GM12878 (cell line): ENCODE results near the gene FBXO21. TPM values are rescaled to one million over a fixed set of nuclear protein-coding genes. Genes with fewer than 3 reads are reported as not detected.

Source experiments
- ATAC-seq: fragments of 200-7000 bp; cut with Tn5 transposase; 3 replicates; pipeline ENCODE4 v1.9.1; 2020; ENCODE audit warnings: mild to moderate bottlenecking, moderate library complexity
- BruUV-seq: library from RNA; stranded (reverse); fragments of 400-500 nt; replicated peaks from 2 replicates; lab custom pipeline; 2021; lab: Mats Ljungman, UMichigan
- CTCF ChIA-PET: fragments of 300-600 bp; sonication (Branson Sonifier 250); formaldehyde crosslinking; extraction: SDS; loops from one replicate; lab custom pipeline; 2021; ENCODE audit warnings: inconsistent platforms; lab: Yijun Ruan, JAX
- POLR2A ChIA-PET: fragments of 350-600 bp; formaldehyde crosslinking; extraction: SDS; loops from one replicate; lab custom pipeline; 2021; ENCODE audit warnings: inconsistent platforms; lab: Charles Lee
- RAD21 ChIA-PET: fragments of 300-600 bp; sonication (Branson Sonifier 250); formaldehyde crosslinking; loops from one replicate; lab custom pipeline; 2023; ENCODE audit warnings: antibody characterized with exemption; ENCODE audit not compliant: unreplicated experiment; lab: Charles Lee
- SMC1A ChIA-PET: fragments of 300-600 bp; sonication (Branson Sonifier 250); formaldehyde crosslinking; loops from one replicate; lab custom pipeline; 2023; ENCODE audit not compliant: unreplicated experiment, uncharacterized antibody; lab: Charles Lee
- DNase-seq: peaks from one replicate; pipeline ENCODE4 v3.0.0-alpha.2; 2011; ENCODE audit warnings: low read depth, low spot score
- FAIRE-seq: peaks from 3 replicates; lab custom pipeline; 2011; peaks lifted over from hg19 to GRCh38; lab: Jason Lieb, UNC
- H2AFZ ChIP-seq: 2 replicates; pipeline ENCODE4 v1.6.0; 2011; ENCODE audit warnings: low read depth, low read length, control low read depth; ENCODE audit not compliant: control insufficient read depth
- H3K27ac ChIP-seq: 2 replicates; pipeline ENCODE4 v1.5.1; 2011; ENCODE audit warnings: control low read depth; ENCODE audit not compliant: control insufficient read depth, insufficient read depth
- H3K27me3 ChIP-seq, 2 experiments: replicated peaks in 1 of 2; 2 replicates each; pipeline versions ENCODE4 v1.6.0 to v1.6.1; 2011; ENCODE audit warnings: low read length in 1 of 2; ENCODE audit not compliant: control insufficient read depth in 2 of 2, insufficient read depth in 2 of 2
- H3K36me3 ChIP-seq, 2 experiments: 2 replicates each; pipeline ENCODE4 v1.5.1; 2011; ENCODE audit warnings: low read length in 1 of 2; ENCODE audit not compliant: control insufficient read depth in 2 of 2, insufficient read depth in 2 of 2
- H3K4me1 ChIP-seq: 2 replicates; pipeline ENCODE4 v1.6.1; 2011; ENCODE audit warnings: mild to moderate bottlenecking, low read length, moderate library complexity, mixed read lengths; ENCODE audit not compliant: control insufficient read depth, insufficient read depth
- H3K4me2 ChIP-seq: 2 replicates; pipeline ENCODE4 v1.6.0; 2011; ENCODE audit warnings: control low read depth; ENCODE audit not compliant: control insufficient read depth, insufficient read depth
- H3K4me3 ChIP-seq: fragments of 200-600 bp; sonication (generic); 2 replicates; pipeline ENCODE4 v1.5.1; 2016
- H3K79me2 ChIP-seq: 2 replicates; pipeline ENCODE4 v1.6.0; 2011; ENCODE audit warnings: low read length; ENCODE audit not compliant: control insufficient read depth, insufficient read depth
- H3K9ac ChIP-seq: 2 replicates; pipeline ENCODE4 v1.8.0; 2011; ENCODE audit warnings: low read length, control low read depth, mixed read lengths; ENCODE audit not compliant: control insufficient read depth, insufficient read depth
- H3K9me3 ChIP-seq: replicated peaks from 3 replicates; pipeline ENCODE4 v1.5.1; 2011; ENCODE audit warnings: mild to moderate bottlenecking, low read length; ENCODE audit not compliant: control insufficient read depth, insufficient read depth
- H4K20me1 ChIP-seq: 2 replicates; pipeline ENCODE4 v1.6.0; 2011; ENCODE audit not compliant: control insufficient read depth, insufficient read depth
- EED ChIP-seq: sonication (generic); IDR thresholded peaks from 2 replicates; pipeline ENCODE4 v1.6.1; 2016; ENCODE audit warnings: antibody characterized with exemption, low read depth
- ETV6 ChIP-seq, 2 experiments: fragments of 450-650 bp in 1 of 2; IDR thresholded peaks in 1 of 2; conservative IDR thresholded peaks in 1 of 2; 2 replicates each; pipeline ENCODE4 v1.6.1; 2014; ENCODE audit warnings: antibody characterized with exemption in 1 of 2, borderline replicate concordance in 1 of 2, low read depth in 1 of 2, mild to moderate bottlenecking in 1 of 2, moderate library complexity in 1 of 2
- HDAC6 ChIP-seq: fragments of 200-600 bp; sonication (generic); IDR thresholded peaks from one replicate; pipeline ENCODE4 v1.8.0; 2017; ENCODE audit warnings: antibody characterized with exemption; ENCODE audit not compliant: unreplicated experiment
- MTA2 ChIP-seq: fragments of 450-650 bp; IDR thresholded peaks from 2 replicates; pipeline ENCODE4 v1.6.1; 2016; ENCODE audit warnings: low read depth, mild to moderate bottlenecking, moderate library complexity
- MYC ChIP-seq: IDR thresholded peaks from 2 replicates; pipeline ENCODE4 v1.6.1; 2011; ENCODE audit warnings: mild to moderate bottlenecking, low read length, moderate library complexity, inconsistent platforms; ENCODE audit not compliant: insufficient read depth, insufficient replicate concordance, insufficient read length, severe bottlenecking
- RELA ChIP-seq: fragments of 450-650 bp; IDR thresholded peaks from 2 replicates; pipeline ENCODE4 v1.8.0; 2014; ENCODE audit warnings: borderline replicate concordance; ENCODE audit not compliant: partially characterized antibody
- SP1 ChIP-seq: IDR thresholded peaks from one replicate; pipeline ENCODE4 v1.6.1; 2011; ENCODE audit warnings: low read depth, low read length
- SUZ12 ChIP-seq: fragments of 200-600 bp; sonication (generic); IDR thresholded peaks from one replicate; pipeline ENCODE4 v1.6.1; 2018; ENCODE audit warnings: antibody characterized with exemption, mild to moderate bottlenecking; ENCODE audit not compliant: unreplicated experiment
- ZNF207 ChIP-seq: fragments of 450-650 bp; IDR thresholded peaks from 2 replicates; pipeline ENCODE4 v1.6.1; 2014; ENCODE audit warnings: antibody characterized with exemption, mild to moderate bottlenecking, borderline replicate concordance
- ZNF687 ChIP-seq: fragments of 450-650 bp; IDR thresholded peaks from 2 replicates; pipeline ENCODE4 v1.6.1; 2017; ENCODE audit warnings: mild to moderate bottlenecking, moderate library complexity
- WGBS: methylation state at CpG from one replicate; pipeline ENCODE4 v1.1.6; 2016; ENCODE audit warnings: low lambda C conversion rate; ENCODE audit not compliant: insufficient replicate concordance, insufficient coverage; ENCODE audit errors: missing lambda C conversion rate; 5-methylcytosine and 5-hydroxymethylcytosine counted together
- in situ Hi-C: fragments of 300-500 bp; cut with MboI; formaldehyde crosslinking; loops from 9 replicates; pipeline ENCODE4 v1.14.3; 2018; ENCODE audit warnings: mixed read lengths
- intact Hi-C: fragments of 100-400 bp; cut with micrococcal nuclease; formaldehyde crosslinking; loops from one replicate; pipeline ENCODE4 v1.14.2; 2022; ENCODE audit not compliant: unreplicated experiment
- polyA plus RNA-seq, 11 experiments: library from polyadenylated mRNA; depleted of rRNA in 4 of 11; unstranded in 6 of 11; stranded (reverse) in 5 of 11; fragments of >200 nt; fragmentation: Nextera tagmentation in 4 of 11; fragmentation: Illumina TruSeq in 1 of 11; extraction: Ambion mirVana in 4 of 11; extraction: Trizol in 1 of 11; gene quantifications; 1 replicate in 1 of 11; 2 replicates in 10 of 11; pipeline versions ENCODE4 v1.2.1 to v1.2.3, GENCODE V29; 2011 to 2016; ENCODE audit warnings: inconsistent platforms in 2 of 11, missing spikeins in 2 of 11, low read depth in 1 of 11
- total RNA-seq, 4 experiments: library from RNA; depleted of rRNA in 3 of 4; stranded (reverse); fragments of >200 nt in 3 of 4; fragmentation: Illumina TruSeq in 1 of 4; extraction: Trizol in 1 of 4; gene quantifications; 2 replicates each; pipeline versions ENCODE4 v1.2.1 to v1.2.3, GENCODE V29; 2013 to 2021
- TF ChIP-seq, protein P1 (sequence below): fragments of 450-650 bp; formaldehyde crosslinking; IDR thresholded peaks from 2 replicates; pipeline ENCODE4 v1.4.0; 2022; ENCODE audit warnings: mild to moderate bottlenecking, moderate library complexity

The FBXO21 gene
- total and polyA plus RNA-seq, 10 of the 15 experiments (the other 5 are each of a cell fraction or from before 2014, with no cell fraction given) = 5.5 to 32.6 (median 18.9) TPM

DNA sequence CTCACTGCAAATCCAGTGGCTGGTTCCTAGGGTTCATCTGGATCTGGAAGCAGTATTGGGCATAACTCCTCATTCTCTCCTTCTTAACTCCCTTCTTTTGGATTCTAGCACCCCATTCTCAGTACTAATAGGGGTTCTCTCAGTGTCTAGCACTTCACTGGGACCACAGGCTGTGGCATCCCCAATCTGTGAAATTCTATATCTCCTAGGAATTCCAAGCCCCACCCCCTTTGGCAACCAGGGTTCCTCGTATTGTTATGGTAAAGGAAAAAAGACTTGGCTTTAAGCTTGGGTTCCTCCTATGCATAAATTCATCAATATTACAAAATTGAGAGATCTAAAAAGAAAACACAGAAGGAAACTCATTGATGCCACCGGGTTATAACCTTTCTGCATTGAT lies 45.0 kb upstream of the FBXO21 start:
- H3K9me3 ChIP-seq = no peaks in the 10 kb centered on the region
- CTCF ChIA-PET = interaction anchor here (0.6 to 4.4 kb wide), 10 partner anchors 9 to 622 kb away, joined by 3 to 27 read pairs (median 4); no protein-coding TSS in a partner anchor
- FAIRE-seq (no peak), DNase-seq (no peak), ATAC-seq (no peak)
- no peak overlapping the region for H3K9ac ChIP-seq
- POLR2A ChIA-PET = no interaction called here
- no peak overlapping the region for H2AFZ ChIP-seq
- WGBS = 14% methylated on average over 2 of the region's 2 CpGs
- H3K36me3 ChIP-seq = no peaks in the 10 kb centered on the region
- H3K79me2 ChIP-seq = no peaks in the 10 kb centered on the region
- peaks cover 3 to 6% of the 10 kb centered on the region in 2 experiments; a peak in 3 of 4 replicates for H3K27me3 ChIP-seq
- no peaks in the 10 kb centered on the region for H4K20me1 ChIP-seq
- no TSS peak for BruUV-seq
- intact Hi-C loops = loop anchor here (10.0 kb wide), 1 partner anchor 100 kb away; no protein-coding TSS in a partner anchor
- TF ChIP-seq EED (no peak), SP1 (no peak), ZNF687 (no peak), HDAC6 (no peak), MTA2 (no peak), ZNF207 (no peak), RELA (no peak), SUZ12 (no peak), ETV6 (conservative IDR thresholded peaks at IDR 0.05 in 1 of 2, IDR thresholded peaks at IDR 0.05 in 1 of 2; ENCODE audit: borderline replicate concordance in 1 of 2, low read depth in 1 of 2) (no peak), MYC (no peak)
- TF ChIP-seq, protein P1, sequence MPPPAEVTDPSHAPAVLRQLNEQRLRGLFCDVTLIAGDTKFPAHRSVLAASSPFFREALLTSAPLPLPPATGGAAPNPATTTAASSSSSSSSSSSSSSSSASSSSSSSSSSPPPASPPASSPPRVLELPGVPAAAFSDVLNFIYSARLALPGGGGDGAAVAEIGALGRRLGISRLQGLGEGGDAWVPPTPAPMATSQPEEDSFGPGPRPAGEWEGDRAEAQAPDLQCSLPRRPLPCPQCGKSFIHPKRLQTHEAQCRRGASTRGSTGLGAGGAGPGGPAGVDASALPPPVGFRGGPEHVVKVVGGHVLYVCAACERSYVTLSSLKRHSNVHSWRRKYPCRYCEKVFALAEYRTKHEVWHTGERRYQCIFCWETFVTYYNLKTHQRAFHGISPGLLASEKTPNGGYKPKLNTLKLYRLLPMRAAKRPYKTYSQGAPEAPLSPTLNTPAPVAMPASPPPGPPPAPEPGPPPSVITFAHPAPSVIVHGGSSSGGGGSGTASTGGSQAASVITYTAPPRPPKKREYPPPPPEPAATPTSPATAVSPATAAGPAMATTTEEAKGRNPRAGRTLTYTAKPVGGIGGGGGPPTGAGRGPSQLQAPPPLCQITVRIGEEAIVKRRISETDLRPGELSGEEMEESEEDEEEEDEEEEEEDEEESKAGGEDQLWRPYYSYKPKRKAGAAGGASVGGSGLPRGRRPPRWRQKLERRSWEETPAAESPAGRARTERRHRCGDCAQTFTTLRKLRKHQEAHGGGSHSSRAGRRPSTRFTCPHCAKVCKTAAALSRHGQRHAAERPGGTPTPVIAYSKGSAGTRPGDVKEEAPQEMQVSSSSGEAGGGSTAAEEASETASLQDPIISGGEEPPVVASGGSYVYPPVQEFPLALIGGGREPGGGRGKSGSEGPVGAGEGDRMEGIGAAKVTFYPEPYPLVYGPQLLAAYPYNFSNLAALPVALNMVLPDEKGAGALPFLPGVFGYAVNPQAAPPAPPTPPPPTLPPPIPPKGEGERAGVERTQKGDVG (CRISPR knock-in tag) = no peak
- RAD21 ChIA-PET = interaction anchor here (0.6 to 2.2 kb wide), 4 partner anchors 48 to 622 kb away, joined by 4 to 13 read pairs (median 5); no protein-coding TSS in a partner anchor
- H3K27ac ChIP-seq = no peak overlapping the region
- no peaks in the 10 kb centered on the region for H3K4me1 ChIP-seq
- no peak overlapping the region for H3K4me3 ChIP-seq
- in situ Hi-C loops = no loop called here
- no peak overlapping the region for H3K4me2 ChIP-seq
- SMC1A ChIA-PET = interaction anchor here (0.9 to 1.2 kb wide), 3 partner anchors 15 to 534 kb away, joined by 3 to 5 read pairs (median 3); no protein-coding TSS in a partner anchor
